ENCODE data around the gene E4F1.

Gene E4F1

DNA sequence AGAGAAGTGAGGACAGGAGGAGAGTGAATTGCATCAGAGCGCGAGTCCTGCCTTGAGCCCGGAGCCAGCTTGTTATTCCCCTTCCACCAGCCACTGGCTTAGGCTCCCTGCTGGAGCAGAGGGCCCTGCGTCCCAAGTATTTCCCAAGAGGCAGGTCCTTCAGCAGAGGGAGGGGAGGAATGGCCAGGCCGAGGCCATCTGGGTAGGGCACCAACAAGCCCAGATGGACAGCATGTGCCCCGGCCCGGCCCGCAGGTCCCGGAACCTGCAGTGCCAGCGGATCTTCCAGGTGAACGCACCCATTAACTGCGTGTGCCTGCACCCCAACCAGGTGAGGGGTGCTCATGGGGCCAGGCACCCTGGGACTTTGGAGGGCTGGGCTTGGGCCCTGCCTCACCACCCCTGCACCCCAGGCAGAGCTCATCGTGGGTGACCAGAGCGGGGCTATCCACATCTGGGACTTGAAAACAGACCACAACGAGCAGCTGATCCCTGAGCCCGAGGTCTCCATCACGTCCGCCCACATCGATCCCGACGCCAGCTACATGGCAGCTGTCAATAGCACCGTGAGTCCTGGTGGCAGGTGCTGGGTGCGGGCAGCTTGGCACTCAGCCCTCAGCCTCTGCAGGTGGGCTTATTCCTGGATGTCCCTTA, 16.5 kb upstream of the E4F1 start:
- no peak for DNase-seq

DNA sequence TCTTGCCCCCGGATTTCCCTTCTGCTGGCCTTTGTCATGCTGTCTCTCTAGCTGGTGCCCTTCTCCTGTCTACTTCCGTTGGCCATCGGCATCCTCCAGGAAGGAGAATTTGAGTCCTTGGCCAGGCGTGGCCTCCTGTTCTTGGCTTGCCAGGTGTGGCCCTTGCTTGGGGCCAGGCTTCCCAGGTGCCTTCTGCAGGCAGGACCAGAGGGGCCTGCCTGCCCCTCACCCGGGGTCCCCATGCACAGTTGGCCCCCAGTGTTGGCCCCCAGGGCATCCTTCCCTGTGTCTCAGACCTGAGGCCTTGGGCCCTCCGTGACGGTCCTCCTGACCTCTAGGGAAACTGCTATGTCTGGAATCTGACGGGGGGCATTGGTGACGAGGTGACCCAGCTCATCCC, 15.5 kb upstream of the E4F1 start:
- DNase-seq, result no peak

DNA sequence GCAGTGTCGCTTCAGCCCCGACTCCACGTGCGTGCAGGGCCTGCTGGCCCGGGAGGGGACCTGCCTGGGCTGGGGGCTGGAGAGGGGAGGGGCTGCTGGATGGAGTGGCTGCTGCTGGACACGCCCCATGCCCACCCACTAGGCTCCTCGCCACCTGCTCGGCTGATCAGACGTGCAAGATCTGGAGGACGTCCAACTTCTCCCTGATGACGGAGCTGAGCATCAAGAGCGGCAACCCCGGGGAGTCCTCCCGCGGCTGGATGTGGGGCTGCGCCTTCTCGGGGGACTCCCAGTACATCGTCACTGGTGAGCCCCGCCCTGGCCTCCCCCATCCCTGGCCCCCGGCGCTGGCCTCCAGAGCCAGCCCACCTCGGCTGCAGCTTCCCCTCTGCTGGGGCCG, 15.1 kb upstream of the E4F1 start:
- DNase-seq, result no peak

DNA sequence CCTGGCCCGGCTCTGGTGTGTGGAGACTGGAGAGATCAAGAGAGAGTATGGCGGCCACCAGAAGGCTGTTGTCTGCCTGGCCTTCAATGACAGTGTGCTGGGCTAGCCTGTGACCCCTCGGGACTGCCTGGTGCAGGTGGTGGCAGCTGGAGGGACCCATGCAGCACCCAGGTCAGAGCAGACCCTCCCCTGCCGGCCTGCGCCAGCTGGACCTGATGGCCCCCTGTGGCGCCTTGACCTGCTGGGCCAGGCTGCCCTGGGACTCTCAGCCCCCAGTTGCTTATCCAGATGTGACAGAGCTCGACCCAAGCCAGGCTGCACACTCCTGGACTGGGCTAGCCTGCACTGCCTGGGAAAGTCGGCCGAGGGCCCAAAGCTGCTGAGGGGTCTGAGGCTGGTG, 14.6 kb upstream of the E4F1 start:
- no peak for DNase-seq

DNA sequence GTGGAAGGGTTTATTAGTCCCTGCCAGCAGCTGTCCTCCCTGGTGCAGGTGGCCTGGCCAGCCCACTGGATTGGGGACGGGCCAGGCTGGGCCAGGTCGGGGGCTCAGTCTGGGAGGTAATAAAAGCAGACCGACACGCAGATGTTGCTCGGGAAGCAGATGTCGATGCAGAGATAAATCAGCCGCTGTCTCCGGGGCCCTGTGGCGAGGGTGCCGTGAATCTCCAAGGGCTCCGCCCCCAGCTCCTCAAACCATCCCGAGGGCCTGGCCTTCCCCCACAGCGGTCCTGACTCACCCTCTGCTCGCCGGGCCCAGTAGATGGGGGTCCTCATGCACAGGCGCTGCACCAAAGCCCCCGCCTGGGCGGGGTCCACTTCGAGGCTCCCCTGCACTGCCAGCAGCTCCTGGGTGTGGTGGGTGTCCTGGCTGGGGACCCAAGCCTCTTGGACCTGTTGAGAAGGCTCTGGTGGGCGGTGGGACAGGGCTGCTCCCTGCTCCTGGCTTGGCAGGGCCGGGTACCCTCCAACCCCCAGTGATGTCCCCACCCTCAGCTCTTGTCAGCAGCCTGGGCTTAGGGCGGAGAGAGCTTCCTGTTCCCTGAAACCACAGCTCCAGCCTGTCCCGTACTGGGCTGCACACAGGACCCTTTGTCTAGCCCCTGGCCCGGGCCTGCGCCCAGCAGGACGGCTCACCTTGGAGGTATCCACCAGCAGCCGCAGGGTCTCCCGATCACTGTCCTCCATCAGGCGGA, 14.0 kb upstream of the E4F1 start:
- DNase-seq, result no peak

DNA sequence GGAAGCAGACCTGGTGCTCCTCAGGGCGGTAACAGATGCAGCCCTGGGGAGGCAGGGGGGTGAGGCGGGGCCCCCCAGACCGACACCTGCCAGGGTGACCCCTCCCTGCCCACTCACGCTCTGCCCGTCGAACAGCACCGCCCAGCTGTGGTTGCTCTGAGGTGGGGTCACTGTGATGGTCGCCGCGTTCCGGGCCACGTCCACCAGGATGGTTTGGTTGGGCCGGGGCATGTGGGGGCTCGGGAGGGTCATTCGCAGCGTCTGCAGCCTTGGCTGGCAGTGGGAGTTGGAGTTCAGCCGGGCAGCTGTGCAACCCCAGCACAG, 13.4 kb upstream of the E4F1 start:
- DNase-seq, result no peak

DNA sequence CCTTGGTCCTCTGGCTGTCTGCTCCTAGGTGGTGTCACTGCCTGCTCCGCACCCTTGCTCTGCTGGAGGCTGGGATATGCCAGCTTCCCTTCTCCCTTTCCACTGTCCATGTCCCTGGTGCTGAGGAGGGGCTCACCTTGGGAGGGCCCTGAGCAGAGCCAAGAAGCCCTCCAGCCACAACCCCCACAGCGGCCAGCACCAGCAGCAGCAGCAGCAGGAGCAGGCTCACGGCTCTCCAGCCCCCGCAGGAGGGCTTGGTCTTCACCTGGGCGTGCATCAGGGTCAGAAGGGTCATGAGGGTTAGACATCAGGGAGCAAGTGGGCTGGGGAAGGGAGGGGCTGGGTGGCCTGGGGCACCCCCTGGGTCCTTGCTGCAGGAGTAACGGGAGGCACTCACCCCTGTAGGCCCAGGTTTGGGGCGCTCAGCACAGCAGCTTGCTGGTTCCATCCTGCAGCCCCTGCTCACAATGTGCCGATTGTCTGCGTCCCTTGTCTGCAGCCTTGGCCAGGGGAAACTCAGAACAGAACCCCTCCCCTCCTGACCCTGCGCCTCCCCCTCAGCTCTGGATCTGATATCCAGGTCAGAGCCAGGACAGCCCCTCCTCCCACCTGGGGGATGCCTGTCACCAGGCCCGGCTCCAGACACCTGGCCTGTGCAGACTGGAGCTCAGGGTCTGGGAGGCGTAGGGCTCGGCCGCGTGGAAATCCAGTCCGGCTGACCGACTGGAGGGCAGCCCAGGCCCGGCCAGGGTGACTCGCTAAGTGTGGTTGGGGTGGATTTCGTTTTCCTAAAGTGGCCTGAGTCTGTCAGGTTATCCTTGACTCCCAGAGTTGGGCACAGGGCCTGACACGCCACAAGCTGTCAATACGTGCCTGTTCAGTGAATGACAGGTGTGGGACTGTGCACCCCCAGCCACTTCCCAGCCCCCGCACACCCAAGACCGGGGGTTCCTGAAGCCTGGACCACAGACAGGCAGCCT, 12.7 kb upstream of the E4F1 start, which contains the start of gene BRICD5:
Gene BRICD5, minus strand, starts transcription at position 478 of the 980 bp plus-strand sequence. Its CDS starts 30 bp downstream, at position 448.
- DNase-seq, result no peak

DNA sequence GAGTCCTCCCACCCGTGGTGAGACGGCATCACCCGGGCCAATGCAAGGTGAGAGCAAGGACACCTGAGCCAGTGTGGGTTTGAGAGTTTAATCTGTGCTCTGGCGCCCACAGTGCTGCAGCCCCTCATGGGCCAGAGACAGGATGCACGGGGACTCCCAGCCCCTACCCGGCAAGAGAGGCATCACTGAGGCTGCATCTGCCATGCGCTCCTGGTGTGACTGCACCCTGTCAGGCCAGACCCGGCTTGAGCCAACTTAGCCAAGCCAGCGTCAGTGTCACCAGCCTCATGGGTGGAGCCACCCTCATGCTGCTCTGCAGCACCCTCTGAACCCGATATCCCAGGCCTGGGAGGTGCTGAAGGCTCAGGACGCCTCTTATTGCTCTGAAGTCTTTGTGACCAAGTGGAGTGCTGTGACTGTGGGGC, 11.5 kb upstream of the E4F1 start:
- no peak for DNase-seq

DNA sequence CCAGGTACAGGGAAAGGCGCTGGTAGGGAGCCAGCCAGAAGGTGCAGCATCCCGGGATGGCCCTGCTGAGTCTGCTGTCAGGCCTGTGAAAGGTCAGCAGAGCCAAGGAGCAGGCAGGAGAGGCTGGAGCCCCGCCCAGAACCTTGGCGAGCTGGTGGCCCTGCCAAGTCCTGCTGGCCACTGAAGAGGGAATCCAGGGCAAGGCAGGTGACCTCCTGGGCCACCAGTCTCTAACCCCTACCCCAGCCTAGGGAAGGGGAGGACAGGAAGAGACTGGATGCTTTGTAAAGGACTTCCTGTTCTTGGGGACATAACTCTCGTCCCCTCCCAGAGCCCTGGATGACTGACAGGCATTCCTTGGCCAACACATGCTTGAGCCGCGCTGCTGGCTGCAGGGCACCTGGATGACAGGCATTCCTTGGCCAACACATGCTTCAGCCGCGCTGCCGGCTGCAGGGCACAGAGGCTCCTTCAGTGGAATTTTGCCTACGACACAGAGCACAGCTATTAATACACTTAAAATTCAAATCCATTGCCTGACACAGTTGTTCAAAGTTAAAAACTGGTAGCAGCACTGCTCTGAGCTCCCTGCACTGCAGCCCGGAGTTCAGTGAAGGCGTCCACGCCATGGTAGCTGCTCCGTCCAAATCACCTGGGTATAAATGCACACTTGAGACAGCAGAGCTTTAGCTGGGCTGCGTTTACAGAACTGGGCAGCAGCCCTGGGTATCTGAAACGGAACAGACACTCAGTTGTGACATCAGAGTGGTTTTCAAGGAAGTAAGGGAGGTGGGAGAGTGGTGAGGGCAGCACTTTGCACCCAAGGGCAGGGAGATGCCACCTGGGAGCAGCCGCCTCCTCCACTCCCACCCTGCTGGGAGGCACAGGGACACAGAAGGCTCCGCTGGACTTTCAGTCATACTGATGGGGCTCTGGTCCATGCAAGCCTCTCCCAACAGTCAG, 10.7 kb upstream of the E4F1 start:
- DNase-seq, result no peak

DNA sequence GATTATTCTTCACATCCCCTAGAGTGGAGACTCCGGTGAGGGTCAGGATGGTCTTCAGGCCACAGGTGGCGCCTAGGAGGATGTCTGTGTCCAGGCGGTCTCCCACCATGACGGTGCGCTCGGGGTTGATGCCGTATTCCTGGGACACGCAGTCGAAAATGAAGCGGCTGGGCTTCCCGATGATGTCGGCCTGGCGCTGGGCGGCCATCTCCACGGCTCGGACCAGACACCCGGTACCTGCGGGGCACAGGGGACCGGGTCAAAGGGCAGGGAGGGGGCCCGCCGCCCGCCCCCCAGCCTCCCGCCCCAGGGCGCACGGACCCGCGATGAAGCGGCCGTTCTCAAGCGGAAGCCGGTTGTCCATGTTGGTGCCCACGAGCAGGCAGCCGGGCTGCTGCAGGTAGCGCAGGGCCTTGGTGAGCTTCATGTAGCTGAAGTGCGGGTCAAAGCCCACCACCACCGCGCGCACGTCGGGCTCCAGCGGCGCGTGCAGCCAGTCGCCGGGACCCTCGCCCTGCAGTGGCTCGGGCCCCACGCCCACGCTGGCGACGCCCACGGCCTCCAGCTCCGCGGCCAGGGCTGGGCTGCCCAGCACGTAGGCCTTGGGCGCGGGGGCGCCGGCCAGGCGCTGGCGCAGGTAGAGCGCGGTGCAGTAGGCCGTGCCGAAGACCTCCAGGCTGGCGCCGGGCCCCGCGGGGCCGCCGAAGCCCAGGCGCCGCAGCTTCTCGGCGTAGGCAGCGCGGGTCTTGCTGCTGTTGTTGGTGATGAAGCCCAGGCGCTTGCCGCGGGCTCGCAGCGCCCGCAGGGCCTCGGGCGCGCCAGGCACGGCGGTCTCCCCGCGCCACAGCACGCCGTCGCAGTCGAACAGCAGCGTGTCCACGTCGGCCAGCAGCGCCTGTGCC, 9.3 kb upstream of the E4F1 start:
- DNase-seq, result no peak

DNA sequence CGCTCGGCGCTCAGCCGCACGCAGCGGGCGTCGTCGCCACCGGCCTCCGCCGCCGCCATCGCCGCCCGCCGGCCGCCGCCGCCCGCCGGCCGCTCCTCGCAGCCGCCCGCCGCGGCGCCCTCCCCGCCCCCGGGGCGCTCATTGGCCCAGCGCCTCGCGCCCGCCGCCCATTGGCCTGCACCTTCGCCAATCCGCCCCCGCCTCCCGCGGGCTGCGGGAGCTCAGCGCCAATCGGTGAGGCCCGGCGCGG, 8.7 kb upstream of the E4F1 start, which contains the start of gene PGP:
Gene PGP, minus strand, starts transcription at position 122 of the 250 bp plus-strand sequence. Its CDS starts 63 bp downstream, at position 59.
- DNase-seq, result no peak

DNA sequence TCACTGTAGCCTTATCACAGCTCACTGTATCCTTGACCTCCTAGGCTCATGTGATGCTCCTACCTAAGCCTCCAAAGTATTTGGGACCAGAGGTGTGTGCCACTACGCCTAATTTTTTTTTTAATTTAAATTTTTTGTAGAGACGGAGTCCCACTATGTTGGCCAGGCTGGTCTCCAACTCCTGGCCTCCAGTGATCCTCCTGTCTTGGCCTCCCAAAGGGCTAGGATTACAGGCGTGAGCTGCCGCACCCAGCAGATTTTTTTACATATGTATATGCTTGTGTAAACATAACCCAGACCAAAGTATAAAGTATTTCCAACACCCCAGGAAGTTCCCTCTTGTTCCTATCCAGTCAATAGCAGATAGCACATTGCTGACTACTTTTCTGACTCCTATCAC, 7.1 kb upstream of the E4F1 start:
- no peak for DNase-seq

DNA sequence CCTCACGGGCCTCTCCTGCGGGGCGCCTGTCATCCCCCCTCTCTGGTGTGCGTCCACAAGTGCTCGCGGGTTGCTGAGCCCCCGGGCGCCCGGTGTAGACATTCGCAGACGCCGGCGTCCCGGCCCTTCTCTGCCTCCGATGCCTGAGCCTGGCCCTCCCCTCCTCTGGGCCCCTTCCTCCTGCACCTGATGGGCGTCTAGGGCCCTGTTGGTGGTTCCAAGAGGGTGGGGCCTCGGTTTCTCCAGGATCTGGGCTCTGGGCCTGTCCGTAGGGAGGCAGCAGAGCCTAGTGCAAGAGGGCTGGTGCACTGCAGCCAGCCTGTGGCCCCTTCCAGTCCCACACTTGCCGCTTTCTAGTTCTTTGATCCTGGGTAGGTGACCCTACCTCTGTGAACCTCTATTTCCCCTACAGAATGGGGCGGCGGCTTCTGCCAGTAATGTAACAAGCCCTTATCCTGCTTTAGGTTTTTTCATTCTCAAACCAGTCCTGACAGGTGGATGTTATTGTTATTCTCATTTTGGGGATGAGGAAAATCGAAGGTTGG, 623 bp downstream of the E4F1 start:
- DNase-seq, result no peak

DNA sequence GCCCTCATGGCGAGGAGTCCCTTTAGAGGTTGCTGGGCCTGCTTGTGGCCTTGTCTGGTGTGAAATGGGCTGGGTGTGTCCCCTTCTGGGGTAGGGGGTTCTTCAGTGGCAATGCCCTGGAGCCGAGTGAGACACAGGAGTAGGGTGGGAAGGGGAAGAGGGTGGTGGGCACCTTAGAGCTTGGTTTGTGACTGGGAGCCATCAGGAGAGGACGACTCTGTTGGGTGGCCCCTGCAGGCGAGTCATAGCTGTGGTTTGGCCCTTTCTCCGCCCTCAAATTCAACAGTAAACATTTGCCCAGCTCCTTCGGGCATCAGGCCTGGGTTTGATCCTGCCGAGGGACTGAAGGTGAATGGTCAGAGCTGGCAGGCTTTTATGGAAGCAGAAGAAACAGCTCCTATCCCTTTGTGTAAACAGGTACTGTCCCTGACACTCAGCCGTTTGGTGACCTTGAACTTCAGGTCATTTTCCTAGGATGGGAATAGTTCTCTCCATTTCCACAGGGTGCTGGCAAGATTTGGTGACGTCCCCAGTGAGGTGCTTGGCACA, 2.9 kb downstream of the E4F1 start:
- DNase-seq, result no peak

DNA sequence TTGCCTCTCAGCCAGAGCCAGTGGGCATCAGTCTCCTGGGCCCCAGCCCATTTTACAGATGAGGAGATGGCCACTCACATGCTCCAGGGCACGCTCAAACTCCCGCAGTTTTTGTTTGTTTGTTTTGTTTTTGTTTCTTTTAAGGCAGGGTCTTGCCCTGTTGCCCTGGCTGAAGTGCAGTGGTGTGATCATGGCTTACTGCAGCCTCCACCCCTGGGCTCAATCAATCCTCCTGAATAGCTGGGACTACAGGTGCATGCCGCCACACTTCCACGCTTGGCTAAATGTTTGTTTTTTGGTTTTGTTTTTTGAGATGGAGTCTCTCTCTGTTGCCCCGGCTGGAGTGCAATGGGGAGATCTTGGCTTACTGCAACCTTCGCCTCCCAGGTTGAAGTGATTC, 3.5 kb downstream of the E4F1 start:
- no peak for DNase-seq

DNA sequence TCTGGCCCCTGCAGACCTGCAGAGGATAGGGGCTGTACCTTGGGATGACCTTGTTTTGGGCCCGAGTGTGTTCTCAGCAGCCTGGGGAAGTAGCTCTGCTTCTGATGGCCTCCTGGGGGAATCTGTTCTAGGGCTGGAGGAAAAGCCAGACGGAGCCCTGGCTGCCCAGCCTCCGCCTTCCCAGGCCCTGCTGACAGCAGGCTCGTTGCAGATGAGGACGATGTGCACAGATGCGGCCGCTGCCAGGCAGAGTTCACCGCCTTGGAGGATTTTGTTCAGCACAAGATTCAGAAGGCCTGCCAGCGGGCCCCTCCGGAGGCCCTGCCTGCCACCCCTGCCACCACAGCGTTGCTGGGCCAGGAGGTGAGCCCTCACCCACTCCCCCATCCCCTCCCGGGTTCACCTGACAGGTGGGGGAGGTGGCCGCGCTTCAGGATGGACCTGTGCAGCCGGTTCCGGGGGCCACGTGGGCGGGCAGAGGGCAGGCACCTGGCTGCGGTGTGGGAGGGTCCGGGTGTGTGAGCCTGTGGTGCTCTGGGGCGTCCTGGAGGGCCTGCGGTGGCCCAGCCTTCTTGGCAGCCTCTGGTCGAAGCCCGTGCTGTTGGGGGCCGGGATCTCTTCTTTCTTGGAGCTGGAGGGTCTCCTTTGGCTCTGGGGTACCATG, 4.9 kb downstream of the E4F1 start:
- no peak for DNase-seq

DNA sequence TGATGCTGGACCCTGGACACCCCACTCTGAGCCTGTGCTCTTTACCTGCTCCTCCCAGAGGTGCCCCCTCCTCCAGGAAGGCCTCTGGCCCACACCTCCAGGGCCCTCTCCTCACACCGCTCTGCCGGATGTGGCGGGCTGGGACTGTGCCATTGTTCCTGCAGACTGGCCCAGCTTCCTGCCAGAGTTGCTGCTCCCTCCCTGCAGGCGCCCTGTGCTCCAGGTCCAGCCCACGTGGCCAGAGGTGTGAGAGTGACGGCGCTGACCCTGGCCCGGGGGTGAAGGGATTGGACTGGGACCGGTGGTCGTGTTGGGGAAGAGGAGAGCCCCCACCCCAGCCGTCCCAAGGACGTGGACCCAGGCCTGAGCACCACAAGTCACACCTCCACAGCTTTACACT, 5.7 kb downstream of the E4F1 start:
- no peak for DNase-seq

DNA sequence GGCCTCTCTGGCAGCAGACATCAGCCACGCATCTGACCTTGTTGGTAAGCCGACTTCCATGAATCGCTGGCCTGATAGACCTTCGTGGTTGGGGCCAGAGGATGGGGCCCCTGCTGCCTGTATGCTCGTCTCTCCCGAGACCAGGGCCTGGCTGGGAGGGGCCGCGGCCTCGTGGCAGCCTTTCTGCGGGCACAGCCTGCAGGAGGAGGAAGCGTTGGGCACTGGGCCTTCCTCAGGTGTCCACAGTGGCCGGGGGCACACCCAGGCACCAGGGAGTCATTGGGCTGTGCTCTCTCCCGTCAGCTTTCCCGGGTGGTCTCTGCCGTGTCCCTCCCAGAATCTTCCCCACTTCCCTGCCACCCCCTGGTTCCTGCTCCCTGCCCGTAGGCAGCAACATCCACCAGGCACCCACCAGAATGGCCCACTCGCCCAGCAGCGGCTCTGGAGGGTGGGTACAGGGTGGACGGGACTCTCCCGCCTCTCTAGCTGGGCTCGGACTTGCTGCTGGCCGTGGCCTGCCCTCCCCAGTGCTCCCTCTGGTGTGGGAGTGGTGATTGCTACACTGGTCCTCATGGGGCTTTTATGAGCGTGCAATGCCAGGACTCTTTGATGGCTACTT, 6.3 kb downstream of the E4F1 start:
- no peak for DNase-seq

DNA sequence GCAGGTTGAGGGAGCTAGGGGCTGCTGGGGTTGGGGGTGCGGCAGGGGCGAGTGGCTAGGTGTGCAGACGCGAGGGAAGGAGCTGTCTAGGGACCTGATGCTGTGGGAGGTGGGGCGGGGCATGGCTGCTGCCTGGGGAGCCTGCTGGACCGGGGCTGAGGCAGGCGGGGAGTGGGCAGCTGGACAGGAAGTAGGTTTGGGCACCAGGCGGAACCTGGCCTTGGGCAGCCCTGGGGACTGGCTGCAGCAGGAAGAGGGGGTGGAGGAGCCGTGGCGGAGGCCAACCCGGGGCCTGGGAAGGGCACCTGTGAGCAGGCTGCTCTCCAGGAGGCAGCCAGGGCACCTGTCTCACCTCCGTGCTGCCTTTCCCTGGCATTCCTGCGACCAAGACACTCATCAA, 7.0 kb downstream of the E4F1 start:
- no peak for DNase-seq
